ENCODE data around the gene PPP1R16B.

Gene PPP1R16B

DNA sequence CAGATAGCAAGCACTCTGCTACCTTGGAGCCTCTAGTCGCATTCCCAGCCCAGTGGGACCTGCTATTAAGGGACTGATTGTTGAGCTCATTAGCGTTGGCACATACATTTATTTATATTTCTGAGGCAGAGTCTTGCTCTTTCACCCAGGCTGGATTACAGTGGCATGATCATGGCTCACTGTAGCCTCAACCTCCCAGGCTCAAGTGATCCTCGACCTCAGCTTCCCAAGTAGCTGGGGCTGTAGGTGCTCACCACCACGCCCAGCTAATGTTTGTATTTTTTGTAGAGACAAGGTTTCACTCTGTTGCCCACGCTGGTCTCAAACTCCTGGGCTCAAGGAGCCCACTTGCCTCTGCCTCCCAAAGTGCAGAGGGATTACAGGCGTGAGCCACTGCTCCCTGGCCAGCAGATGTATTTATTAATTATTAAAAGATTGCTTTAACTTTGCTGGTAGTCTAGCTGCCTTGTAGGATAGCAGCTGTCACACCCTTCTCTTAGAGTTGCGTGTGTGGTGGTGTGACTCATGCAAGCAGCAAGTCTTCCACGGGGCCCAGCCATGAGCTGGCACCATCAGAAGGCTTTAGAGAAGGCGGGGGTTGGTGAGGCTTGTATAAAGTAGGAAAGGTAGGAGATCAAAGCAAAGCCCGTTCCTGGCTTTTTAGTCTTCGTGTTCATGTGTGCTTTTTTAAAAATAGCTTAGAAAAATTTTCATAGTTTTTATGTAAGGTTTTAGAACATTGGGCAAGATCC is 40.8 kb upstream of the PPP1R16B start:
- no peak for DNase-seq (ENCODE audit: extremely low spot score)
- POLR2A ChIA-PET: no interaction called here
- CTCF ChIA-PET: no interaction called here
- TF ChIP-seq BHLHE40 (IDR thresholded peaks at IDR 0.05; ENCODE audit: borderline replicate concordance) (no peak), HDGF (IDR thresholded peaks at IDR 0.05; ENCODE audit: borderline replicate concordance) (no peak), FOXK2 (IDR thresholded peaks at IDR 0.05) (no peak)

DNA sequence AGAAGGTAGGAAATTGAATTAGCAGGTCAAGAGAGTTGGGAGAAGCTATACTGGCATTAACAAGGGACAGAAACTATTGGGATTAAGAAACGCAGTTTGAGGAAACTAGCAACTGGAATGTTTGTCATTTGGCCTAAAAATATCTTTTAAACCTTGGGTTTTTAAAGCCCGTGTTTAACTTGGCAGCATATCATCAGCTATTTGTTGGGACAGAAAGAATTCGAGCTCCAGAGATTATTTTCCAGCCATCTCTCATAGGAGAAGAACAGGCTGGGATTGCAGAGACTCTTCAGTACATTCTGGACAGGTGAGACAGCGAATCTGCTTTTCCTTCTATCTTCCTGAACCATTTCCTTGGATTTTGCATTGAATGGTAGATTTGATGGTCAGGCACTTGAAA is 39.4 kb upstream of the PPP1R16B start:
- ChIA-PET POLR2A (no interaction called here), CTCF (interaction anchor here (0.9 kb wide), 1 partner anchor 107 kb away, joined by 3 read pairs; no protein-coding TSS in a partner anchor)
- DNase-seq (ENCODE audit: extremely low spot score): no peak
- TF ChIP-seq LEF1 (IDR thresholded peaks at IDR 0.05; ENCODE audit: borderline replicate concordance) (no peak), SUZ12 (IDR thresholded peaks at IDR 0.05) (no peak)

DNA sequence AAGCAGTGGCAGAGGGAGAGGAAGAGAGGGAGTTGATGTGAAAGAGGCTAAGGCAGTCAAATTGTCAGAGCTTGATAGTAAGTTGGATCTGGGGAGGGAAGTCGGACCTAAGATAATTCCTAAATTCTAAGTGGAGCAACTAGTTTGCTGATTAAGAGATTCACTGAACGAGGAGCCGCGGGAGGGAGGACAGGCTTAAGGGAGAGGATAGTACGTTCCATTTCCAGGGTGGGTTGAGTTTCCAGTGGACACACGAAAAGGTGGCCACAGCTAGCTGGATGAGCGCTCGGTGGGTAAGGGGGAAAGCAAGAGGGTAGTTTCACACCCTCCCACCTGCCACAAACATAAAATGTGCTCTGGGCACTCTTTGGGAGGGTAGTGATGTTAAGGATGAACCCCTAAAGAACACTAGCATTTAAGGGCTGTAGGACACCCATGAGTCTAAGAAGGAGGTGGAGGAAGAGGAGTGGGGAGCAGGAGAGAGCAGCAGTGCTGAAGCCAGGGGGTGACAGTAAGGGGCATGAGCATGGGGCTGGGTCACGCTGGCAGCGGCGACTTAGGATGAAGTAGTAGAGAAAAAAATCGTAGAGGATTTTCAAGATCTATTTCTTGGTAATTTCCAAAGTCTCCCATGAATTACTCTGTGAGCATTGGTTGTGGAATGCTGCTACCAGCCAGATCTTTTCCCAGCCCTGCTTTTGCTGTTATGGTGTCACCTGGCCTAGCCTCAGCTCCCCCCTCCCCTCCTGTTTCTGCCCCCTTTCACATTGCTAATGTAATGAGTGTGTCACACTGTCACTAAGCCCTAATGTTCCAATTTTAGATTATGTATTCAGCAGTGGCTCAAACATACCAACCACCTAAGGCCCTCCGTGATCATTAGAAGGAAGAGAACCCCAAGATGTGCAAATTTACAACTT is 35.9 kb upstream of the PPP1R16B start:
- ChIA-PET CTCF (interaction anchor here (0.7 kb wide), 1 partner anchor 61 kb away, joined by 3 read pairs; no protein-coding TSS in a partner anchor), POLR2A (no interaction called here)
- no peak for TF ChIP-seq ELF4 (IDR thresholded peaks at IDR 0.05)
- no peak for TF ChIP-seq SP1 (IDR thresholded peaks at IDR 0.05)
- no peak for TF ChIP-seq ZNF384 (IDR thresholded peaks at IDR 0.05)
- TF ChIP-seq, protein P1, sequence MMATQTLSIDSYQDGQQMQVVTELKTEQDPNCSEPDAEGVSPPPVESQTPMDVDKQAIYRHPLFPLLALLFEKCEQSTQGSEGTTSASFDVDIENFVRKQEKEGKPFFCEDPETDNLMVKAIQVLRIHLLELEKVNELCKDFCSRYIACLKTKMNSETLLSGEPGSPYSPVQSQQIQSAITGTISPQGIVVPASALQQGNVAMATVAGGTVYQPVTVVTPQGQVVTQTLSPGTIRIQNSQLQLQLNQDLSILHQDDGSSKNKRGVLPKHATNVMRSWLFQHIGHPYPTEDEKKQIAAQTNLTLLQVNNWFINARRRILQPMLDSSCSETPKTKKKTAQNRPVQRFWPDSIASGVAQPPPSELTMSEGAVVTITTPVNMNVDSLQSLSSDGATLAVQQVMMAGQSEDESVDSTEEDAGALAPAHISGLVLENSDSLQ (IDR thresholded peaks at IDR 0.05): no peak
- TF ChIP-seq TARDBP (IDR thresholded peaks at IDR 0.05): no peak
- TF ChIP-seq ARNT (IDR thresholded peaks at IDR 0.05): no peak
- TF ChIP-seq CTBP1 (IDR thresholded peaks at IDR 0.05; ENCODE audit: borderline replicate concordance): no peak
- TF ChIP-seq L3MBTL2 (conservative IDR thresholded peaks at IDR 0.05): no peak
- TF ChIP-seq LEF1 (IDR thresholded peaks at IDR 0.05; ENCODE audit: borderline replicate concordance): no peak
- no peak for TF ChIP-seq NFRKB (IDR thresholded peaks at IDR 0.05)
- TF ChIP-seq SUZ12 (IDR thresholded peaks at IDR 0.05): no peak
- TF ChIP-seq BHLHE40 (IDR thresholded peaks at IDR 0.05; ENCODE audit: borderline replicate concordance): no peak
- no peak for TF ChIP-seq FOXA1 (IDR thresholded peaks at IDR 0.05)
- no peak for TF ChIP-seq HDGF (IDR thresholded peaks at IDR 0.05; ENCODE audit: borderline replicate concordance)
- TF ChIP-seq FOXM1 (IDR thresholded peaks at IDR 0.05; ENCODE audit: borderline replicate concordance): no peak
- TF ChIP-seq FOXK2 (IDR thresholded peaks at IDR 0.05): no peak
- no peak for DNase-seq (ENCODE audit: extremely low spot score)

DNA sequence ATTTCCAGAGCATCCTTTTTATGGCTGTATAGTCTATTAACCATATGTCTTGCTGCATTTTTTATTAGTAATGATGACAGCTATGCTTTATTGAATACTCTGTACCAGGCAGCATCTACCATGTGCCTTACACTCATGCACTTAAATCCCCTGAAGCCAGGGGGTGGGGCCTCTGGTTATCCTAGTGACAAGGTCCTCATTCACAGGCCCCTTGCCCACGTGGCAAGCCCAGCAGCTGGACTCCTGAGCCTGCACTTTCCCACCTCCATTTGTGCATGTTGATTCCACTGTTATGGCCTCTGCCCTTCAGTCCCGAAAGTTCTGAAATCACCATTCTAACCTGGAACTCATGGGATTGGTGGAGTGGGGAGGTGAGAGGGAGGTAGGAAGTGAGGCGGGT is 35.0 kb upstream of the PPP1R16B start:
- TF ChIP-seq SP1 (IDR thresholded peaks at IDR 0.05) (no peak), L3MBTL2 (conservative IDR thresholded peaks at IDR 0.05) (no peak), ARNT (IDR thresholded peaks at IDR 0.05) (no peak), ZNF384 (IDR thresholded peaks at IDR 0.05) (no peak), FOXK2 (IDR thresholded peaks at IDR 0.05) (no peak), HDGF (IDR thresholded peaks at IDR 0.05; ENCODE audit: borderline replicate concordance) (no peak), BHLHE40 (IDR thresholded peaks at IDR 0.05; ENCODE audit: borderline replicate concordance) (no peak), FOXM1 (IDR thresholded peaks at IDR 0.05; ENCODE audit: borderline replicate concordance) (no peak)
- TF ChIP-seq, protein P1 (IDR thresholded peaks at IDR 0.05): no peak
- no peak for DNase-seq (ENCODE audit: extremely low spot score)
- CTCF ChIA-PET: no interaction called here
- POLR2A ChIA-PET: no interaction called here

DNA sequence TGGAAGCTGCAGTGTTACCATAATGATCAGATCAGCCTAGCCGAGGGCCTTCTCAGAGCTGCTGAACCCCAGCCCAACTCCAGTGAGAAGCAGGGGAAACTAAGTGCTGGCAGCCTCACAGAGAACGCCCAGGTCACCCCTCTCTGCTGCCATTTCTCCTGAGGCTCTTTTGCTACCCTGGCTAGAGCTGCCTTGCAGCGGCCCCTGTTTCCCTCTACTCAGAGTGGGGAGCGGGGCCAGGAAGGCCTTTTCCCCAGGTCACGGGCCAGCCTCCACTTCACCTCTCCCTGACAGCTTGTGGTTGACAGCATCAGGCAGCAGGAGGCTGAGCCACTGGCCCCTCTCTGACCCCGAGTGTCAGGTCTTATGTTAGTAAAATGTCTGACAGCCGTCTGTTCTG is 34.5 kb upstream of the PPP1R16B start:
- ChIA-PET CTCF (no interaction called here), POLR2A (no interaction called here)
- TF ChIP-seq HDGF (IDR thresholded peaks at IDR 0.05; ENCODE audit: borderline replicate concordance): no peak
- TF ChIP-seq SUZ12 (IDR thresholded peaks at IDR 0.05): no peak
- TF ChIP-seq ELF4 (IDR thresholded peaks at IDR 0.05): no peak
- TF ChIP-seq FOXM1 (IDR thresholded peaks at IDR 0.05; ENCODE audit: borderline replicate concordance): no peak
- no peak for TF ChIP-seq L3MBTL2 (conservative IDR thresholded peaks at IDR 0.05)
- TF ChIP-seq FOXK2 (IDR thresholded peaks at IDR 0.05): no peak
- no peak for TF ChIP-seq SP1 (IDR thresholded peaks at IDR 0.05)
- TF ChIP-seq LEF1 (IDR thresholded peaks at IDR 0.05; ENCODE audit: borderline replicate concordance): no peak
- TF ChIP-seq BHLHE40 (IDR thresholded peaks at IDR 0.05; ENCODE audit: borderline replicate concordance): no peak
- TF ChIP-seq, protein P1 (IDR thresholded peaks at IDR 0.05): no peak
- no peak for TF ChIP-seq CTBP1 (IDR thresholded peaks at IDR 0.05; ENCODE audit: borderline replicate concordance)
- no peak for TF ChIP-seq ZNF384 (IDR thresholded peaks at IDR 0.05)
- TF ChIP-seq FOXA1 (IDR thresholded peaks at IDR 0.05): no peak
- TF ChIP-seq NFRKB (IDR thresholded peaks at IDR 0.05): no peak
- no peak for TF ChIP-seq ARNT (IDR thresholded peaks at IDR 0.05)
- TF ChIP-seq TARDBP (IDR thresholded peaks at IDR 0.05): no peak
- no peak for DNase-seq (ENCODE audit: extremely low spot score)

DNA sequence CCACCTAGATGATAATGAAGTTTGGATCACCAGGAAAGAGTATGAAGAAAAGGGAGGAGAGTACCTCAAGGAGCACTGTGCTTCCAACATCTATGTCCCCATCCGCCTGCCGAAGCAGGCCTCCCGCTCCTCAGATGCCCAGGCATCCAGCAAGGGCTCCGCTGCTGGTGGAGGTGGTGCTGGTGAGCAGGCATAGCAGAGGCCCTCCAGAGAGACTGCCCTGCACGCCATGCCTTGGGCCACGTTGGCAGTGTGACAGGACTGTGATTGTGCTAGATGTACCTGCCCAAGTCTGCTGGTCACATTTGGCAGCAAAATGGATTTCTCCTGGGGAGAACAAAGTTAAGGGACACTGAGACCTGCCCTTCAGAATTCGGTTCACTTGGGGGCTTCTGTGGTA is 33.9 kb upstream of the PPP1R16B start:
- TF ChIP-seq CTBP1 (IDR thresholded peaks at IDR 0.05; ENCODE audit: borderline replicate concordance) (no peak), L3MBTL2 (conservative IDR thresholded peaks at IDR 0.05) (no peak), ZNF384 (IDR thresholded peaks at IDR 0.05) (no peak)
- no peak for DNase-seq (ENCODE audit: extremely low spot score)
- CTCF ChIA-PET: no interaction called here
- POLR2A ChIA-PET: no interaction called here
